ENCODE results near the gene NSRP1. TPM values are rescaled to one million over a fixed set of nuclear protein-coding genes. Genes with fewer than 3 reads are reported as not detected.

Gene NSRP1
- total and polyA plus RNA-seq, 2 of the 4 experiments (the other 2 are of a cell fraction) = 3.4 to 14.2 TPM

- H3K18ac ChIP-seq (ENCODE audit: low read depth, low read length) = no peak overlapping the region
- ChIA-PET POLR2A (ENCODE audit: unreplicated experiment) (interaction anchor here (0.6 kb wide), 1 partner anchor 162 kb away, joined by 4 read pairs; no protein-coding TSS in a partner anchor), CTCF (interaction anchor here (0.6 to 2.5 kb wide), 17 partner anchors 9 to 1363 kb away, joined by 3 to 27 read pairs (median 5); no protein-coding TSS in a partner anchor)
- no peaks in the 10 kb centered on the region for H3K9me3 ChIP-seq (ENCODE audit: control insufficient read depth, insufficient read depth, low read length)
- H3K27ac ChIP-seq (ENCODE audit: insufficient read depth, low read length) = no peak overlapping the region
- peak overlapping the region; percentile 40; the same call in 1 of the 2 replicates for H4K91ac ChIP-seq (ENCODE audit: insufficient read depth, low read depth, low read length)
- H3K9me1 ChIP-seq (ENCODE audit: insufficient read depth, low read length) = 0 out of 2 replicates have a peak, but pooled peaks cover 3% of the 10 kb centered on the region
- H3K4me2 ChIP-seq (ENCODE audit: low read depth, low read length) = peak overlapping the region; percentile 95
- H3K4me3 ChIP-seq (ENCODE audit: insufficient read depth, low read depth, low read length) = peak overlapping the region; percentile 50
- no peaks in the 10 kb centered on the region for H3K4me1 ChIP-seq (ENCODE audit: control insufficient read depth, insufficient read depth, low read length)
- no peak overlapping the region; the same call in 1 of the 2 replicates for H2BK20ac ChIP-seq (ENCODE audit: low read depth, low read length)
- intact Hi-C loops (cut with micrococcal nuclease) (loop anchor here (1.0 kb wide), 1 partner anchor 174 kb away; no protein-coding TSS in a partner anchor), dilution Hi-C loops (cut with HindIII; ENCODE audit: low sequenced_read_pairs, unreplicated experiment) (no loop called here), in situ Hi-C loops (cut with MboI; ENCODE audit: low sequenced_read_pairs) (no loop called here)
- 13% methylated on average over 21 of the region's 29 CpGs; no CpG with 5 or more reads in 1 of the 2 experiments for WGBS, 2 experiments (ENCODE audit: extremely low coverage in 2 of 2, insufficient read length in 1 of 2)
- peak overlapping the region in 1 of 2 experiments; percentile 82; a peak in 2 of 4 replicates for H4K8ac ChIP-seq (ENCODE audit: low read depth in 2 of 2, low read length in 2 of 2)
- H4K5ac ChIP-seq (ENCODE audit: low read depth, low read length) = no peak overlapping the region
- H4K20me1 ChIP-seq (ENCODE audit: insufficient read depth, low read length) = no peaks in the 10 kb centered on the region
- H3K4ac ChIP-seq (ENCODE audit: low read depth, low read length) = peak overlapping the region; percentile 67; the same call in 1 of the 2 replicates
- H2BK120ac ChIP-seq (ENCODE audit: low read depth, low read length) = peak overlapping the region; percentile 82; the same call in 1 of the 2 replicates
- H2BK15ac ChIP-seq (ENCODE audit: low read depth, low read length) = peak overlapping the region; percentile 16; the same call in 1 of the 3 replicates
- DNase-seq (peak; percentile 75), ATAC-seq (ENCODE audit: low read depth) (peak; percentile 99)
- H2BK5ac ChIP-seq (ENCODE audit: low read depth, low read length, poor library complexity, severe bottlenecking) = no peak overlapping the region
- peak overlapping the region; percentile 93 for H3K23ac ChIP-seq (ENCODE audit: low read depth, low read length)
- H3K14ac ChIP-seq (replicated peaks; ENCODE audit: low read depth, low read length) = peak overlapping the region; percentile 89
- no peaks in the 10 kb centered on the region for H3K36me3 ChIP-seq (ENCODE audit: control insufficient read depth, insufficient read depth, low read length)
- H2AK9ac ChIP-seq (replicated peaks; ENCODE audit: low read depth, low read length, poor library complexity) = peak overlapping the region; percentile 73
- peak overlapping the region; percentile 32; the same call in 1 of the 2 replicates for H3K56ac ChIP-seq (ENCODE audit: extremely low read depth, insufficient read depth, low read length)
- BruUV-seq (replicated peaks) = no TSS peak
- H3K27me3 ChIP-seq (ENCODE audit: control insufficient read depth, insufficient read depth, low read length) = peaks cover 14% of the 10 kb centered on the region
- peak overlapping the region; percentile 38 for H3K9ac ChIP-seq (ENCODE audit: low read depth, low read length)
- no peaks in the 10 kb centered on the region for H3K79me1 ChIP-seq (ENCODE audit: low read depth in 1 of 2, low read length in 2 of 2)
- H2AFZ ChIP-seq (replicated peaks; ENCODE audit: low read length, poor library complexity) = peak overlapping the region; percentile 100
- no peak overlapping the region for H2AK5ac ChIP-seq (ENCODE audit: low read depth, low read length)
- TF ChIP-seq FOS (IDR thresholded peaks at IDR 0.05; ENCODE audit: low read depth, low read length) (no peak), USF2 (IDR thresholded peaks at IDR 0.05; ENCODE audit: low read depth, low read length) (no peak), CTCF (conservative IDR thresholded peaks at IDR 0.05; ENCODE audit: low read depth, low read length) (peak; percentile 87), CHD1 (IDR thresholded peaks at IDR 0.05; ENCODE audit: low read depth, low read length) (no peak), ELK1 (IDR thresholded peaks at IDR 0.05; ENCODE audit: borderline replicate concordance, low read depth, low read length) (no peak), BHLHE40 (IDR thresholded peaks at IDR 0.05; ENCODE audit: low read depth, low read length) (peak; percentile 79), MAZ (IDR thresholded peaks at IDR 0.05; ENCODE audit: borderline replicate concordance, low read depth, low read length) (no peak), RFX5 (IDR thresholded peaks at IDR 0.05; ENCODE audit: low read depth, low read length) (no peak), MAFK (IDR thresholded peaks at IDR 0.05; ENCODE audit: low read depth, low read length) (no peak), RCOR1 (IDR thresholded peaks at IDR 0.05; ENCODE audit: insufficient replicate concordance, low read length) (no peak), RAD21 (IDR thresholded peaks at IDR 0.05; ENCODE audit: low read length) (peak; percentile 77), MXI1 (IDR thresholded peaks at IDR 0.05; ENCODE audit: borderline replicate concordance, low read depth, low read length) (peak; percentile 73; the same call in 1 of the 2 replicates), NFE2L2 (IDR thresholded peaks at IDR 0.05; ENCODE audit: low read depth, low read length) (no peak)
Observed at GRCh38 chr17:30104575-30105339, 11.9 kb upstream of the NSRP1 start.

Measured in IMR-90 (cell line).